AG08396 (cell line): Measurements from ENCODE around the gene AHRR.
A peak's percentile ranks its signal among the peaks of the same experiment; 100 is the strongest.

ENCODE experiments used
- DNase-seq: peaks from one replicate; pipeline ENCODE4 v3.0.0; 2012; ENCODE audit warnings: low spot score, mixed read lengths

The AHRR gene

GRCh38 chr5:430214-430925 is 108.9 kb downstream of the AHRR start:
- no peak for DNase-seq

GRCh38 chr5:431001-431710 is 109.6 kb downstream of the AHRR start:
- peak; percentile 71 for DNase-seq

GRCh38 chr5:431711-432050 is 110.2 kb downstream of the AHRR start:
- DNase-seq, result no peak

- no peak for DNase-seq
Observed at GRCh38 chr5:432201-432927, 110.8 kb downstream of the AHRR start.

- DNase-seq, result peak; percentile 56
Observed at GRCh38 chr5:432928-433791, 111.6 kb downstream of the AHRR start.

GRCh38 chr5:433836-434235 is 112.3 kb downstream of the AHRR start:
- DNase-seq, result no peak

GRCh38 chr5:434443-435146 is 113.1 kb downstream of the AHRR start:
- DNase-seq, result no peak

- no peak for DNase-seq
Observed at GRCh38 chr5:435156-435790, 113.8 kb downstream of the AHRR start.

GRCh38 chr5:435961-436640 is 114.6 kb downstream of the AHRR start:
- peak; percentile 67 for DNase-seq

GRCh38 chr5:436641-436975 is 115.1 kb downstream of the AHRR start:
- no peak for DNase-seq

GRCh38 chr5:437281-437771 is 115.8 kb downstream of the AHRR start:
- no peak for DNase-seq

GRCh38 chr5:438481-438981 is 117.0 kb downstream of the AHRR start:
- DNase-seq, result no peak

- DNase-seq, result no peak
Observed at GRCh38 chr5:439181-439580, 117.7 kb downstream of the AHRR start.

- DNase-seq, result no peak
Observed at GRCh38 chr5:439636-440035, 118.1 kb downstream of the AHRR start.

GRCh38 chr5:440401-441201 is 119.1 kb downstream of the AHRR start:
- no peak for DNase-seq

GRCh38 chr5:441996-442334 is 120.5 kb downstream of the AHRR start:
- no peak for DNase-seq

- DNase-seq, result peak; percentile 96
Observed at GRCh38 chr5:442335-443238, 121.1 kb downstream of the AHRR start, which contains the start of gene EXOC3. Gene EXOC3, plus strand, starts transcription at chr5:443176. Its CDS starts 3,030 bp downstream, at chr5:446206.
